HepG2 (cell line): ENCODE results near the gene C11orf21.

ENCODE experiments used
- CTCF ChIP-seq: sonication (generic); formaldehyde crosslinking; IDR thresholded peaks from 2 replicates; pipeline ENCODE4 v1.5.0; 2020; ENCODE audit warnings: mild to moderate bottlenecking, missing genetic modification reagents, moderate library complexity
- MAFG ChIP-seq: sonication (generic); formaldehyde crosslinking; IDR thresholded peaks from 2 replicates; pipeline ENCODE4 v1.5.1; 2020; ENCODE audit warnings: mild to moderate bottlenecking, missing genetic modification reagents
- MIER2 ChIP-seq: IDR thresholded peaks from 2 replicates; pipeline ENCODE4 v1.6.1; 2016; ENCODE audit warnings: missing biosample characterization, missing genetic modification reagents
- MXI1 ChIP-seq: IDR thresholded peaks from 3 replicates; pipeline ENCODE4 v1.6.1; 2012; ENCODE audit warnings: low read depth, low read length, inconsistent platforms, borderline replicate concordance
- ONECUT2 ChIP-seq: sonication (generic); formaldehyde crosslinking; IDR thresholded peaks from 2 replicates; pipeline ENCODE4 v1.4.0; 2020; ENCODE audit warnings: missing genetic modification reagents
- POLR2A ChIP-seq, 2 experiments: IDR thresholded peaks; 2 replicates each; pipeline ENCODE4 v1.6.1; 2011; ENCODE audit warnings: low read depth in 2 of 2, low read length in 2 of 2, mild to moderate bottlenecking in 1 of 2, moderate library complexity in 1 of 2; ENCODE audit not compliant: insufficient read depth in 1 of 2
- POLR2AphosphoS5 ChIP-seq: IDR thresholded peaks from 2 replicates; pipeline ENCODE4 v1.6.1; 2012; ENCODE audit warnings: low read depth, low read length
- SSRP1 ChIP-seq: IDR thresholded peaks from 2 replicates; pipeline ENCODE4 v1.6.1; 2016; ENCODE audit warnings: control low read depth

GRCh38 chr11:2271327-2272227 is 30.1 kb downstream of the C11orf21 start:
- no peak for TF ChIP-seq MXI1
- no peak for TF ChIP-seq SSRP1
- TF ChIP-seq CTCF, result no peak
- TF ChIP-seq POLR2A (IDR thresholded peaks at IDR 0.05; ENCODE audit: insufficient read depth in 1 of 2, low read depth in 2 of 2, low read length in 2 of 2), result no peak
- no peak for TF ChIP-seq POLR2AphosphoS5
- no peak for TF ChIP-seq MAFG (CRISPR knock-in tag)
- no peak for TF ChIP-seq MIER2 (CRISPR knock-in tag)
- TF ChIP-seq ONECUT2 (CRISPR knock-in tag), result no peak
